T-cell (primary cell): ENCODE results near the gene ADCY4. TPM values are rescaled to one million over a fixed set of nuclear protein-coding genes. Genes with fewer than 3 reads are reported as not detected.

Source experiments
- ATAC-seq, 4 experiments: fragments of 200-7000 bp in 3 of 4; fragments of 150-1000 bp in 1 of 4; cut with Tn5 transposase; replicated peaks in 1 of 4; 1 replicate in 3 of 4; 2 replicates in 1 of 4; pipeline ENCODE4 v1.10.0; 2021; ENCODE audit warnings: moderate library complexity in 3 of 4, mild to moderate bottlenecking in 2 of 4, moderate number of reproducible peaks in 1 of 4
- CTCF ChIA-PET, 2 donors: fragments of 300-600 bp; sonication (Branson Sonifier 250); formaldehyde crosslinking; loops; one replicate each; lab custom pipeline; 2022; ENCODE audit warnings: antibody characterized with exemption in 2 of 2; lab: Charles Lee
- POLR2A ChIA-PET, 2 donors: fragments of 300-600 bp; sonication (Branson Sonifier 250); formaldehyde crosslinking; loops; one replicate each; lab custom pipeline; 2022; ENCODE audit warnings: antibody characterized with exemption in 2 of 2; lab: Charles Lee
- DNase-seq, 35 experiments: peaks; one replicate each; pipeline versions ENCODE4 v3.0.0 to v3.0.0-alpha.2; 2013 to 2023
- H3K27ac ChIP-seq: one replicate; pipeline ENCODE4 v1.5.1; 2013; ENCODE audit warnings: low read length
- H3K27me3 ChIP-seq, 2 experiments: replicated peaks in 1 of 2; 1 replicate in 1 of 2; 2 replicates in 1 of 2; pipeline versions ENCODE4 v1.6.1 to v1.7.0; 2013; ENCODE audit warnings: low read length in 1 of 2, mixed read lengths in 1 of 2; ENCODE audit not compliant: control insufficient read depth in 2 of 2, insufficient read depth in 2 of 2; ENCODE audit errors: extremely low read depth in 1 of 2
- H3K36me3 ChIP-seq, 2 donors: 1 replicate in 1 of 2; 2 replicates in 1 of 2; pipeline versions ENCODE4 v1.6.1 to v1.7.0; 2013; ENCODE audit warnings: low read length in 1 of 2; ENCODE audit not compliant: control insufficient read depth in 2 of 2, insufficient read depth in 1 of 2; ENCODE audit errors: extremely low read depth in 1 of 2
- H3K4me1 ChIP-seq, 2 experiments: 1 replicate in 1 of 2; 2 replicates in 1 of 2; pipeline versions ENCODE4 v1.6.1 to v1.7.0; 2013; ENCODE audit warnings: low read length in 2 of 2, mixed read lengths in 1 of 2; ENCODE audit not compliant: insufficient read depth in 2 of 2, control insufficient read depth in 1 of 2; ENCODE audit errors: extremely low read depth in 1 of 2
- H3K4me3 ChIP-seq, 2 donors: 1 replicate in 1 of 2; 2 replicates in 1 of 2; pipeline versions ENCODE4 v1.5.1 to v1.7.0; 2013; ENCODE audit warnings: mild to moderate bottlenecking in 2 of 2, low read length in 1 of 2, moderate library complexity in 1 of 2; ENCODE audit not compliant: control insufficient read depth in 1 of 2; ENCODE audit errors: extremely low read depth in 1 of 2
- H3K9me3 ChIP-seq: 2 replicates; pipeline ENCODE4 v1.7.0; 2013
- H3K27ac Mint-ChIP-seq, 2 donors: one replicate each; pipeline ENCODE4 v1.8.0; 2020 to 2021; ENCODE audit warnings: mild to moderate bottlenecking in 2 of 2, mixed read lengths in 2 of 2
- H3K27me3 Mint-ChIP-seq, 2 donors: one replicate each; pipeline ENCODE4 v1.8.0; 2021 to 2022; ENCODE audit warnings: mixed read lengths in 2 of 2
- H3K36me3 Mint-ChIP-seq: one replicate; pipeline ENCODE4 v1.8.0; 2021; ENCODE audit warnings: mixed read lengths
- H3K4me1 Mint-ChIP-seq, 3 donors: one replicate each; pipeline ENCODE4 v1.8.0; 2020 to 2022; ENCODE audit warnings: mixed read lengths in 3 of 3, mild to moderate bottlenecking in 1 of 3
- H3K4me3 Mint-ChIP-seq, 3 donors: one replicate each; pipeline ENCODE4 v1.8.0; 2020 to 2022; ENCODE audit warnings: mild to moderate bottlenecking in 3 of 3, mixed read lengths in 3 of 3, moderate library complexity in 3 of 3
- H3K9me3 Mint-ChIP-seq, 3 donors: one replicate each; pipeline ENCODE4 v1.8.0; 2020 to 2022; ENCODE audit warnings: mixed read lengths in 3 of 3
- WGBS: methylation state at CpG from one replicate; pipeline ENCODE4 v1.1.5; 2013; ENCODE audit warnings: missing lambda C conversion rate; ENCODE audit not compliant: insufficient coverage; 5-methylcytosine and 5-hydroxymethylcytosine counted together
- total RNA-seq, 35 experiments: library from RNA in 6 of 35; stranded (reverse) in 6 of 35; fragments of 120-200 nt in 1 of 35; gene quantifications; one replicate each; pipeline versions ENCODE4 v1.2.1 to v1.2.4 and lab custom pipeline; 2013 to 2026

ADCY4 gene
- total RNA-seq, 5 donors from 2014 or later (not counting 1 experiment from before 2014, with no cell fraction given) = 7.8 to 10.4 (median 8.5) TPM

DNA sequence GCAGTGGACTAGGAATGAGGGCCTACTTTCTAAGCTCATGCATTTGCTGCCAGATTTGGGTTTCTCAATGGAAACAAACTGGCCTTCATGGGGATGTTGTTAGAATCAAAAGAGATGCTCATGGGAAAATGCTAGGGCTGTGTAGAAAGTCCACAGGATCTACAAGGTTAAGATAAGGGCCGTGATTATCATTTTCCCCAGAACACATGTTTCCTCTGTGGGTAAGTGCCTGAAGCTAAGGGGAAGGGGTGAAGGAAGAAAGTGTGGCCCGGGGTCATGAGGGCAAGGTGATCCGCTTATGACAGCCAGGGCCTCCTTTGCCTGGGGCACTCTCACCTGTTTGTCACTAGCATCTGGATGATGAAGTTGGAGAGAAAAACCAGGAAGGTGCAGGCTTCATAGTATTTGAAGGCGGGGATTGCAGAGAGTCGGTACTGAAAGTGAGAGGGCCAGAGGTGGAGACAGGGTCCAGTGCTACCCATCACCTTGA, 9.8 kb downstream of the ADCY4 start:
- peaks cover 0 to 28% of the 10 kb centered on the region in 2 experiments for H3K27me3 ChIP-seq
- ATAC-seq = no peak
- H3K36me3 Mint-ChIP-seq = no peaks in the 10 kb centered on the region
- no peaks in the 10 kb centered on the region for H3K36me3 ChIP-seq
- H3K27me3 Mint-ChIP-seq = peaks cover 0 to 7% of the 10 kb centered on the region in 2 donors
- H3K4me3 ChIP-seq = no peak overlapping the region
- H3K4me3 Mint-ChIP-seq = no peak overlapping the region
- no peak for DNase-seq
- H3K9me3 ChIP-seq = no peaks in the 10 kb centered on the region
- H3K27ac Mint-ChIP-seq = no peak overlapping the region
- H3K4me1 Mint-ChIP-seq = peaks cover 25 to 35% (median 25%) of the 10 kb centered on the region in 3 donors
- 76% methylated on average over 3 of the region's 5 CpGs for WGBS
- CTCF ChIA-PET = interaction anchor here (0.7 to 1.1 kb wide), 2 partner anchors 16 to 711 kb away, joined by 3 to 4 read pairs; no protein-coding TSS in a partner anchor
- POLR2A ChIA-PET = no interaction called here
- no peak overlapping the region for H3K27ac ChIP-seq
- H3K9me3 Mint-ChIP-seq = no peaks in the 10 kb centered on the region
- H3K4me1 ChIP-seq = peaks cover 5 to 31% of the 10 kb centered on the region in 2 experiments

DNA sequence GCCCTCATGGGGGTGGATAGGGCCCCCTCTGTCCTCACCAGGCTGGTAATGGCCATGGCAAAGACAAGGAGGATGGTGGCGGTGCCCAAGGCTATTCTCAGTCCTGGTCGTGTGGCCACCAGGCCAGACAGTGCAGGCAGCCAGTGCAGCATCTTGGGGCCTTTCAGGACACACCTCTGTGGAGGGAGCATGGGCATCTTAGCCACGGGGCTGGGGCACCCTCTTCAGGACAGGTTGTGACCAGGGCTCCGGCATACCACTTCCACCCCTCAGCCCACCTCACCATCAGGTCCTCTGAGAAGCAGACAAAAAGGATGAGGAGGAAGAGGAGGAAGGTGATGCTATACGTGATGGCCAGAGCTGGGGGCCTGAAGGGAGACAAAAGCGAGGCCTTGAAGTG, 10.8 kb downstream of the ADCY4 start:
- DNase-seq (no peak), ATAC-seq (no peak)
- H3K9me3 ChIP-seq = no peaks in the 10 kb centered on the region
- POLR2A ChIA-PET = interaction anchor here in 1 of 2 donors (0.6 kb wide), 1 partner anchor 117 kb away, joined by 6 read pairs; no protein-coding TSS in a partner anchor
- H3K27ac ChIP-seq = no peak overlapping the region
- peaks cover 0 to 25% of the 10 kb centered on the region in 2 experiments for H3K27me3 ChIP-seq
- no peaks in the 10 kb centered on the region for H3K36me3 Mint-ChIP-seq
- peaks cover 3 to 7% of the 10 kb centered on the region in 2 donors for H3K27me3 Mint-ChIP-seq
- peaks cover 14 to 25% (median 22%) of the 10 kb centered on the region in 3 donors for H3K4me1 Mint-ChIP-seq
- H3K9me3 Mint-ChIP-seq = no peaks in the 10 kb centered on the region
- H3K4me3 ChIP-seq = no peak overlapping the region
- peaks cover 5 to 21% of the 10 kb centered on the region in 2 experiments for H3K4me1 ChIP-seq
- WGBS = 75% methylated on average over 4 of the region's 6 CpGs
- H3K36me3 ChIP-seq = no peaks in the 10 kb centered on the region
- no peak overlapping the region for H3K4me3 Mint-ChIP-seq
- CTCF ChIA-PET = no interaction called here
- H3K27ac Mint-ChIP-seq = no peak overlapping the region

GRCh38 chr14:24323341-24323740, 11.5 kb downstream of the ADCY4 start:
- no peak overlapping the region for H3K4me3 Mint-ChIP-seq
- peaks cover 5 to 14% of the 10 kb centered on the region in 2 experiments for H3K4me1 ChIP-seq
- H3K4me1 Mint-ChIP-seq = peaks cover 8 to 18% (median 15%) of the 10 kb centered on the region in 3 donors
- H3K27me3 Mint-ChIP-seq = peaks cover 3 to 7% of the 10 kb centered on the region in 2 donors
- no peaks in the 10 kb centered on the region for H3K9me3 Mint-ChIP-seq
- H3K9me3 ChIP-seq = no peaks in the 10 kb centered on the region
- ATAC-seq = no peak
- H3K27ac Mint-ChIP-seq = no peak overlapping the region
- POLR2A ChIA-PET = no interaction called here
- WGBS = 64% methylated on average over 3 of the region's 3 CpGs
- CTCF ChIA-PET = no interaction called here
- no peaks in the 10 kb centered on the region for H3K36me3 ChIP-seq
- no peaks in the 10 kb centered on the region for H3K36me3 Mint-ChIP-seq
- H3K27me3 ChIP-seq = peaks cover 0 to 25% of the 10 kb centered on the region in 2 experiments
- H3K4me3 ChIP-seq = no peak overlapping the region
- no peak overlapping the region for H3K27ac ChIP-seq
- DNase-seq = no peak

DNA sequence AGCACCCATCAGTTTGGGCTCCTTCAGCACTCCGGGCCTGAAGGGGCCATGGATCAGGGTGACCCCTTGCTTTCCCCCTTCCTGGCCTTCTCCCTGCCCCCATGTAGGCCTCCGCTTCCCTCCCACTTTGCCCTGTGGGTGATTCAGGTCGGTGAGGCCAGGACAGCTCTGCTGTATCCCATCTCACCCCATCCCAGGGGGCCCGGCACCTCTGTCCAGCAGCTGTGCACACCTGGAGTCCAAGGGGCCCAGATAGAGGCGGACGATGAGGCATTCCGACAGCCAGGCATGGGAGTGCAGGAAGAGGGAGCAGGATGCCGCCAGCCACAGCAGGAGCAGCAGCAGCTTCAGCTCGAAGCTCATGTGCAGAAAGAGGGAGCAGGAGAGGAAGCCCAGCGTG, 12.2 kb downstream of the ADCY4 start:
- POLR2A ChIA-PET = no interaction called here
- no peak overlapping the region for H3K4me3 Mint-ChIP-seq
- H3K27ac Mint-ChIP-seq = no peak overlapping the region

GRCh38 chr14:24321212-24321975, 13.5 kb downstream of the ADCY4 start:
- DNase-seq (no peak), ATAC-seq (no peak)
- H3K36me3 ChIP-seq = no peaks in the 10 kb centered on the region
- H3K27ac Mint-ChIP-seq = no peak overlapping the region
- H3K27me3 Mint-ChIP-seq = peaks cover 3 to 7% of the 10 kb centered on the region in 2 donors
- WGBS = 86% methylated on average over 10 of the region's 14 CpGs
- H3K4me1 ChIP-seq = no peaks in the 10 kb centered on the region
- peaks cover 0 to 25% of the 10 kb centered on the region in 2 experiments for H3K27me3 ChIP-seq
- no peaks in the 10 kb centered on the region for H3K9me3 ChIP-seq
- no peak overlapping the region for H3K4me3 Mint-ChIP-seq
- no peaks in the 10 kb centered on the region for H3K9me3 Mint-ChIP-seq
- peaks cover 4 to 10% (median 9%) of the 10 kb centered on the region in 3 donors for H3K4me1 Mint-ChIP-seq
- ChIA-PET POLR2A (interaction anchor here in 1 of 2 donors (0.7 kb wide), 1 partner anchor 147 kb away, joined by 3 read pairs; no protein-coding TSS in a partner anchor), CTCF (interaction anchor here in 1 of 2 donors (1.0 kb wide), 1 partner anchor 110 kb away, joined by 4 read pairs; no protein-coding TSS in a partner anchor)
- no peak overlapping the region for H3K4me3 ChIP-seq
- H3K27ac ChIP-seq = no peak overlapping the region
- H3K36me3 Mint-ChIP-seq = peaks cover 4% of the 10 kb centered on the region

More for the DNA sequence above, 12.2 kb downstream of the ADCY4 start:
- Mint-ChIP-seq H3K4me1 (peaks cover 10 to 13% (median 12%) of the 10 kb centered on the region in 3 donors), H3K36me3 (no peaks in the 10 kb centered on the region), H3K9me3 (no peaks in the 10 kb centered on the region), H3K27me3 (peaks cover 3 to 7% of the 10 kb centered on the region in 2 donors)
- no peaks in the 10 kb centered on the region for H3K36me3 ChIP-seq
- ATAC-seq (no peak), DNase-seq (no peak)
- 85% methylated on average over 6 of the region's 10 CpGs for WGBS
- peaks cover 0 to 25% of the 10 kb centered on the region in 2 experiments for H3K27me3 ChIP-seq
- CTCF ChIA-PET = interaction anchor here (0.6 to 1.0 kb wide), 3 partner anchors 10 to 121 kb away, joined by 4 to 6 read pairs (median 5); no protein-coding TSS in a partner anchor
- no peak overlapping the region for H3K27ac ChIP-seq
- no peak overlapping the region for H3K4me3 ChIP-seq
- peaks cover 5 to 8% of the 10 kb centered on the region in 2 experiments for H3K4me1 ChIP-seq
- no peaks in the 10 kb centered on the region for H3K9me3 ChIP-seq

DNA sequence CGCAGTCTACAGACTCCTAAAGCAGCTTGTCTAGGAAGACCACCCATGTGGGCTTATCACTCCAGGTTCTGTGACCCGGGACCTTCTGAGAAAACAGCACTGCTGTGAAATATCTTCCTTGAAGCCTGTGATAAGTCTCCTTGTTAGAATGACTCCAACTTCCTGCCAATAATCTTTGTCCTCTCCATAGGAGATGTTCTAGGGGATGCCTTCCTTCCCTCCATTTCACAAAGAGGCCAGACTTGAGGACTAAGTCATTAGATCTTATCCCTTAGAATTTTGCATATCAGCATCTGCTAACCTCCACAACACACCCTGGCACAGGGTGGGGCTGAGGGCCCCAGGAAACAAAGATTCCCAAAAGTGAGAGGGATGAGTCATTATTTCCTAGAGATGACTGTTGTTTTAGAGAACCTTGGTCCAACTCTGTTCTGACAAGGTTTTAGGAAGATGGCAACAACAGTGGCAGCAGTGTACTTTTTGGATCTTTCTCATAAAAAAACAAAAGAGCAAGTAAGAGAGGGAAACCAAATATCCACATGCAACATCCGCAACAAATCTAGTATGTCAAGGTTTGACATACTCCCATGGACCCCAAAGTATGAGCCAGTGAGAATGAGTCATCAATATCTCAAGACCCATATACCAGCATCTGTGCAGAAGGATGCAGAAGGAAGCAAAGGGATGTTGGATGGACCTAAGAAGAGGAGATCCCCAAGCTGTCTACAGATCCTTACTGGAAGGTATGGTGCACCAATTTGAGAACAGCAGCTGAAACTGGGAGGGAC, 17.5 kb downstream of the ADCY4 start:
- Histone ChIP-seq H3K4me3 (no peak overlapping the region), H3K36me3 (no peaks in the 10 kb centered on the region), H3K27ac (no peak overlapping the region), H3K27me3 (peaks cover 0 to 6% of the 10 kb centered on the region in 2 experiments), H3K9me3 (no peaks in the 10 kb centered on the region), H3K4me1 (peaks cover 23 to 37% of the 10 kb centered on the region in 2 experiments)
- ChIA-PET POLR2A (no interaction called here), CTCF (no interaction called here)
- no peaks in the 10 kb centered on the region for H3K9me3 Mint-ChIP-seq
- H3K4me1 Mint-ChIP-seq = peaks cover 39 to 43% (median 40%) of the 10 kb centered on the region in 3 donors
- H3K27me3 Mint-ChIP-seq = peaks cover 2 to 3% of the 10 kb centered on the region in 2 donors
- peaks cover 4% of the 10 kb centered on the region for H3K36me3 Mint-ChIP-seq
- peak overlapping the region in 1 of 2 donors; percentile 28 for H3K27ac Mint-ChIP-seq
- no peak overlapping the region for H3K4me3 Mint-ChIP-seq
- DNase-seq (no peak), ATAC-seq (no peak)
- WGBS = 100% methylated on average over 2 of the region's 3 CpGs
